ENCODE results near the gene UMODL1. TPM values are rescaled to one million over a fixed set of nuclear protein-coding genes. Genes with fewer than 3 reads are reported as not detected.
A peak's percentile ranks its signal among the peaks of the same experiment; 100 is the strongest.

Gene UMODL1
- total RNA-seq, 1 experiment from 2014 or later = not detected

DNA sequence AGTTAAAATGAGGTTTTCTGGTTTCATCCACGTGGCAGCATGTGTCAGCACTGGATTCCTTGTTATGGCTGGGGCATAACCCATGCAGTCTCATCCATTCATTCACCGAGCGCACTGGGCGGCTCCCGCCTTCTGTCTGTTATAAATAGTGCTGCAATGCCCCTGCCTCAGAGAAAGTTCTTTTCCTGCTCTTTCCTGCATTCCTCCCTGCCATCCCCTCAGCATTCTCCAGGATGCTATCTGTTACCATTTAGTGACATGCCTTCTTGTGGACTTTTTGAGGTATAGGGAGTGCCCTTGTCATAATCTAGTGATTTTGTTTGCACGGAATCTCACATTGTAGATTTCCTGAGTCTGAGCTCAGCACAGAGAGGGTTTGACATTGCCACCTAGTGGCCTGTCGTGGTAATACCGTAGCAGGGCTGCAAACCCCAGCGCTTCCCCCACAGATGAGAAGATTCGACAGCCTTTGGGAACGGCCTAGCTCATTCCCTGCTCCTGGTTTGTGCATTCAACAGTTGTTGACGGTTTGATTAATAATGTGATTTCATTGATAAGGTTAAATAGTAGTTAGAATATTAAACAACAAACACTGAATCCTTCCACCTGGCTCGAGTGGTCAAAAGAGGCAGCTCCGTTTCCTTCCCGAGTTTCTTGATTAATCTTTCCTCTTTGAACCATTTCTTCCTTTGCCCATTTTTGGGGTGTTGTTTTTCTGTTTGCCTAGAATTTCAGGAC is 46.3 kb downstream of the UMODL1 start:
- CTCF ChIA-PET = interaction anchor here (0.6 to 1.8 kb wide), 7 partner anchors 9 to 238 kb away, joined by 3 to 8 read pairs (median 5); no protein-coding TSS in a partner anchor
- BruUV-seq (replicated peaks) = no TSS peak
- no peaks in the 10 kb centered on the region for H3K36me3 Mint-ChIP-seq (ENCODE audit: insufficient read depth, unreplicated experiment)
- peak; percentile 73 for DNase-seq
- intact Hi-C loops (cut with micrococcal nuclease; ENCODE audit: unreplicated experiment) = loop anchor here (5.0 to 10.0 kb wide), 2 partner anchors 105 to 243 kb away; partner anchors contain the start of genes PRDM15 and ZBTB21
- H3K4me3 Mint-ChIP-seq (ENCODE audit: low read depth, unreplicated experiment) = no peak overlapping the region
- H3K9me3 Mint-ChIP-seq (ENCODE audit: low read depth, unreplicated experiment) = no peaks in the 10 kb centered on the region
- peaks cover 7% of the 10 kb centered on the region for H3K4me1 Mint-ChIP-seq (ENCODE audit: low read depth, unreplicated experiment)
- H3K27me3 Mint-ChIP-seq (ENCODE audit: unreplicated experiment) = peaks cover 60% of the 10 kb centered on the region
- no peak overlapping the region for H3K27ac Mint-ChIP-seq (ENCODE audit: unreplicated experiment)
- TF ChIP-seq, protein P1, sequence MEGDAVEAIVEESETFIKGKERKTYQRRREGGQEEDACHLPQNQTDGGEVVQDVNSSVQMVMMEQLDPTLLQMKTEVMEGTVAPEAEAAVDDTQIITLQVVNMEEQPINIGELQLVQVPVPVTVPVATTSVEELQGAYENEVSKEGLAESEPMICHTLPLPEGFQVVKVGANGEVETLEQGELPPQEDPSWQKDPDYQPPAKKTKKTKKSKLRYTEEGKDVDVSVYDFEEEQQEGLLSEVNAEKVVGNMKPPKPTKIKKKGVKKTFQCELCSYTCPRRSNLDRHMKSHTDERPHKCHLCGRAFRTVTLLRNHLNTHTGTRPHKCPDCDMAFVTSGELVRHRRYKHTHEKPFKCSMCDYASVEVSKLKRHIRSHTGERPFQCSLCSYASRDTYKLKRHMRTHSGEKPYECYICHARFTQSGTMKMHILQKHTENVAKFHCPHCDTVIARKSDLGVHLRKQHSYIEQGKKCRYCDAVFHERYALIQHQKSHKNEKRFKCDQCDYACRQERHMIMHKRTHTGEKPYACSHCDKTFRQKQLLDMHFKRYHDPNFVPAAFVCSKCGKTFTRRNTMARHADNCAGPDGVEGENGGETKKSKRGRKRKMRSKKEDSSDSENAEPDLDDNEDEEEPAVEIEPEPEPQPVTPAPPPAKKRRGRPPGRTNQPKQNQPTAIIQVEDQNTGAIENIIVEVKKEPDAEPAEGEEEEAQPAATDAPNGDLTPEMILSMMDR (IDR thresholded peaks at IDR 0.05; ENCODE audit: unreplicated experiment) = peak; percentile 79

DNA sequence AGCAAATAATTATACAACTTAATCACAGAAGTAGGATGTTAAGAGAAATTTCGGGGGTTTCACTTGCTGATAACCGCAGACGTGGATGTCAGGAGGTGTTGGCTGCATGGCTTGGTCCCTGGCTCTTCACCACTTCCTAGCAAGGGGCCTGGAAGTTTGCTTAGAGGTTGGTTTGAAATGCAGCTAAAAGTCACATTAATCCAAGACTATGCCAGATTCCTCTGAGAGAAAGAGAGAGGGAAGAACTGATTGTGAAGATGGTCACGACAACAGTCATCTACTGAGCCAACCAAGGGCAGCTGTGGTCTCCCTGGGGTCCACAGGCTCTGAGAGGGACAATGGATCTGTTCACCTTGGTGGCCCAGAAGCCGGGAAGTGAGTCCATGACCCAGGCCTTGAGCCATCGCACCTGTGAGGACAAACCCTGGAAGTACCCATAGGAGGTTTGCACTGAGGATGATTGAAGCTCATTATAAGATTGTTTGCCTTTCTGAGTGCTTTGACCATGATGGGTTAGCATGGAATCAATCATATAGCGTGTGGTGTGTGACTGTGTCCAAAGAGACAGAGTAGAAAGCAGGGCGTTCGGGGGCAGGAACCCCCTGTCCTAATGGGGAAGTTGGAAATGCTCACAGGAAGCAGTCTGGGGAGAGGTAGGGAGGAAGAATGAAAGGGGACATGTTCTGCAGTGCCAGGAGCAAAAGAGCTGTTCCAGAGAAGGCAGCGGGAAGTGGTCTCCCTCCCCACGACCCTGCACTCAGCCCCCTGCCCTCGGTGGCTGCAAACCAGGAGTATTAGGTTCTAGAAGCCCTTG is 47.1 kb downstream of the UMODL1 start:
- Mint-ChIP-seq H3K27me3 (ENCODE audit: unreplicated experiment) (peaks cover 59% of the 10 kb centered on the region), H3K4me1 (ENCODE audit: low read depth, unreplicated experiment) (peaks cover 7% of the 10 kb centered on the region), H3K27ac (ENCODE audit: unreplicated experiment) (no peak overlapping the region), H3K4me3 (ENCODE audit: low read depth, unreplicated experiment) (no peak overlapping the region), H3K36me3 (ENCODE audit: insufficient read depth, unreplicated experiment) (no peaks in the 10 kb centered on the region), H3K9me3 (ENCODE audit: low read depth, unreplicated experiment) (no peaks in the 10 kb centered on the region)
- TF ChIP-seq, protein P1 (IDR thresholded peaks at IDR 0.05; ENCODE audit: unreplicated experiment) = no peak
- BruUV-seq (replicated peaks) = no TSS peak
- CTCF ChIA-PET = interaction anchor here (0.9 to 1.8 kb wide), 5 partner anchors 10 to 238 kb away, joined by 3 to 8 read pairs (median 4); no protein-coding TSS in a partner anchor
- intact Hi-C loops (cut with micrococcal nuclease; ENCODE audit: unreplicated experiment) = loop anchor here (5.0 to 10.0 kb wide), 2 partner anchors 106 to 243 kb away; partner anchors contain the start of genes PRDM15 and ZBTB21
- no peak for DNase-seq

DNA sequence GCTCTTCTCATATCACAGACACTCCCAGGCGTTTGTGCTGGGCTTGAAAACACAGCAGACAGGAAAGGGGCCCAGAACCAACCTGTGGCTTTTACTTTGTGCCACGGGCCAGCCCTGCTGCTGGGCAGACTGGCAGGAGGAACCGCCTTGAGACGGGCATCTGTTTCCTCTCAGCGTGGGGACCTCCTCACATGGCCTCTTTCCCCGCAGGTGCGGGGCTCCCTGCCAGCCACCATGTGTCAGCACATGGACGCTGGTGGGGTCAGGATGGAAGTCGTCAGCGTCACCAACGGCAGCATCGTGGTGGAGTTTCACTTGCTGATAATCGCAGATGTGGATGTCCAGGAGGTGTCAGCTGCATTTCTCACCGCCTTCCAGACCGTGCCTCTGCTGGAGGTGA is 47.8 kb downstream of the UMODL1 start:
- CTCF ChIA-PET = interaction anchor here (1.8 kb wide), 1 partner anchor 11 kb away, joined by 8 read pairs; no protein-coding TSS in a partner anchor
- DNase-seq = no peak
- no TSS peak for BruUV-seq (replicated peaks)
- Mint-ChIP-seq H3K9me3 (ENCODE audit: low read depth, unreplicated experiment) (no peaks in the 10 kb centered on the region), H3K36me3 (ENCODE audit: insufficient read depth, unreplicated experiment) (no peaks in the 10 kb centered on the region), H3K27ac (ENCODE audit: unreplicated experiment) (no peak overlapping the region), H3K27me3 (ENCODE audit: unreplicated experiment) (peaks cover 59% of the 10 kb centered on the region), H3K4me1 (ENCODE audit: low read depth, unreplicated experiment) (peaks cover 7% of the 10 kb centered on the region), H3K4me3 (ENCODE audit: low read depth, unreplicated experiment) (no peak overlapping the region)
- intact Hi-C loops (cut with micrococcal nuclease; ENCODE audit: unreplicated experiment) = loop anchor here (5.0 to 10.0 kb wide), 2 partner anchors 107 to 244 kb away; partner anchors contain the start of genes PRDM15 and ZBTB21
- TF ChIP-seq, protein P1 (IDR thresholded peaks at IDR 0.05; ENCODE audit: unreplicated experiment) = no peak

DNA sequence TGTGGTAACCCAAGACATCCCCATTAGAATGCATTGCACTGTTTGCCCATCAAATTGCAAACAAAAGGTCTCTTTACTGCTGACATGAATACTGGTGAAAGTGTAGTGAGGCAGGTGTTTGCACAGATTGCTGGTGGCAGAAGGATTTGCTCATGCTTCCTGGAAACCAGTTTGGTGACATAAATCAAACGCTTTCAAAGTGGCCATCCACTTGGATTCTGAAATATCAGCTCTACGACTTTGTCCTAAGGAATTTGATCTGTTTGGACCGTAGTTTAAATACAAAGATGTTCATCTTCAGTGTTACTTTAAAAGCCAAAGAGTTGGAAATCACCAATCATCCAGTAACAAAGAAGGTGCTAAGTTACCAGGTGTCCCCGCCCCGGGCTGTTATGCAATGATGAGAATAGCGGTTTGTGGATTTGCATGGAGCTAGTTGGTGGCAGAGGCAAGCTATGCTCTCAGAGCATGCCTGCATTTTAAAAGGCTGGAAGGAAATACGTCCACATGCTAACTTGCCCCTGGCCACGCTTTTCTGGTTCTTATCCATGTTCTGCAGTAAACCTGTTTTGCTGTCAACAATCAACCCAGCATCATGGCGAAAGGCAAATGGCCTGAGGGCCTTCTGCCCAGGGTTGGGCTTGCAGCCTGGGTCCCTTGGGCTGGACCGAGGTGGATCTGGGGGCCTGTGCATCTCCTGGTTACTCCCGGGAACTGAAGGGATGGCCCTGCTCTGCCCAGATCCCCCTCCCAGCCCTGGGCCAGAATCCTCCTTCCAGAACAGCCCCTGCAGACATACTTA is 49.2 kb downstream of the UMODL1 start:
- TF ChIP-seq, protein P1 (IDR thresholded peaks at IDR 0.05; ENCODE audit: unreplicated experiment) = no peak
- Mint-ChIP-seq H3K4me3 (ENCODE audit: low read depth, unreplicated experiment) (no peak overlapping the region), H3K27ac (ENCODE audit: unreplicated experiment) (no peak overlapping the region), H3K36me3 (ENCODE audit: insufficient read depth, unreplicated experiment) (no peaks in the 10 kb centered on the region), H3K4me1 (ENCODE audit: low read depth, unreplicated experiment) (peaks cover 7% of the 10 kb centered on the region), H3K27me3 (ENCODE audit: unreplicated experiment) (peaks cover 56% of the 10 kb centered on the region), H3K9me3 (ENCODE audit: low read depth, unreplicated experiment) (no peaks in the 10 kb centered on the region)
- no TSS peak for BruUV-seq (replicated peaks)
- CTCF ChIA-PET = interaction anchor here (0.8 kb wide), 1 partner anchor 168 kb away, joined by 3 read pairs; no protein-coding TSS in a partner anchor
- peak; percentile 33 for DNase-seq
- intact Hi-C loops (cut with micrococcal nuclease; ENCODE audit: unreplicated experiment) = no loop called here
